HL-60 (cell line): ENCODE data around the gene TGFB3.

Experiments used
- DNase-seq, 2 experiments: peaks; one replicate each; pipeline ENCODE4 v3.0.0-alpha.2; 2010 to 2020; ENCODE audit warnings: low read depth in 1 of 2, low spot score in 1 of 2
- H3K27ac ChIP-seq: fragments of 250-450 bp; sonication (Bioruptor Pico); replicated peaks from 2 replicates; pipeline ENCODE4 v1.5.1; 2020; ENCODE audit warnings: mild to moderate bottlenecking, moderate library complexity
- H3K27me3 ChIP-seq: fragments of 250-450 bp; sonication (Bioruptor Pico); 2 replicates; pipeline ENCODE4 v1.5.1; 2021; ENCODE audit warnings: mild to moderate bottlenecking, moderate library complexity; ENCODE audit not compliant: insufficient read depth, poor library complexity, severe bottlenecking
- H3K4me3 ChIP-seq: replicated peaks from 2 replicates; pipeline ENCODE4 v1.5.1; 2011; ENCODE audit warnings: mild to moderate bottlenecking, control low read depth, low read length; ENCODE audit not compliant: insufficient read depth
- GABPA ChIP-seq: IDR thresholded peaks from 2 replicates; pipeline ENCODE4 v1.6.1; 2012; ENCODE audit warnings: low read depth
- POLR2AphosphoS5 ChIP-seq: IDR thresholded peaks from 2 replicates; pipeline ENCODE4 v1.6.1; 2012; ENCODE audit warnings: low read depth
- SPI1 ChIP-seq: IDR thresholded peaks from 2 replicates; pipeline ENCODE4 v1.6.1; 2012; ENCODE audit warnings: low read depth, mild to moderate bottlenecking, borderline replicate concordance
- TF ChIP-seq, protein P1 (sequence below): IDR thresholded peaks from one replicate; pipeline ENCODE4 v1.5.1; 2011; ENCODE audit warnings: low read length, control low read depth, inconsistent platforms; ENCODE audit not compliant: insufficient read depth
- TF ChIP-seq, protein P2 (sequence below): IDR thresholded peaks from 2 replicates; pipeline ENCODE4 v1.6.1; 2012; ENCODE audit warnings: low read depth; ENCODE audit not compliant: insufficient replicate concordance

The TGFB3 gene

GRCh38 chr14:76022991-76023390 lies 41.2 kb upstream of the TGFB3 start:
- Histone ChIP-seq H3K27me3 (no peaks in the 10 kb centered on the region), H3K4me3 (no peak overlapping the region), H3K27ac (no peak overlapping the region)
- DNase-seq: no peak
- TF ChIP-seq, protein P1, sequence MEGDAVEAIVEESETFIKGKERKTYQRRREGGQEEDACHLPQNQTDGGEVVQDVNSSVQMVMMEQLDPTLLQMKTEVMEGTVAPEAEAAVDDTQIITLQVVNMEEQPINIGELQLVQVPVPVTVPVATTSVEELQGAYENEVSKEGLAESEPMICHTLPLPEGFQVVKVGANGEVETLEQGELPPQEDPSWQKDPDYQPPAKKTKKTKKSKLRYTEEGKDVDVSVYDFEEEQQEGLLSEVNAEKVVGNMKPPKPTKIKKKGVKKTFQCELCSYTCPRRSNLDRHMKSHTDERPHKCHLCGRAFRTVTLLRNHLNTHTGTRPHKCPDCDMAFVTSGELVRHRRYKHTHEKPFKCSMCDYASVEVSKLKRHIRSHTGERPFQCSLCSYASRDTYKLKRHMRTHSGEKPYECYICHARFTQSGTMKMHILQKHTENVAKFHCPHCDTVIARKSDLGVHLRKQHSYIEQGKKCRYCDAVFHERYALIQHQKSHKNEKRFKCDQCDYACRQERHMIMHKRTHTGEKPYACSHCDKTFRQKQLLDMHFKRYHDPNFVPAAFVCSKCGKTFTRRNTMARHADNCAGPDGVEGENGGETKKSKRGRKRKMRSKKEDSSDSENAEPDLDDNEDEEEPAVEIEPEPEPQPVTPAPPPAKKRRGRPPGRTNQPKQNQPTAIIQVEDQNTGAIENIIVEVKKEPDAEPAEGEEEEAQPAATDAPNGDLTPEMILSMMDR: no peak
- TF ChIP-seq, protein P2, sequence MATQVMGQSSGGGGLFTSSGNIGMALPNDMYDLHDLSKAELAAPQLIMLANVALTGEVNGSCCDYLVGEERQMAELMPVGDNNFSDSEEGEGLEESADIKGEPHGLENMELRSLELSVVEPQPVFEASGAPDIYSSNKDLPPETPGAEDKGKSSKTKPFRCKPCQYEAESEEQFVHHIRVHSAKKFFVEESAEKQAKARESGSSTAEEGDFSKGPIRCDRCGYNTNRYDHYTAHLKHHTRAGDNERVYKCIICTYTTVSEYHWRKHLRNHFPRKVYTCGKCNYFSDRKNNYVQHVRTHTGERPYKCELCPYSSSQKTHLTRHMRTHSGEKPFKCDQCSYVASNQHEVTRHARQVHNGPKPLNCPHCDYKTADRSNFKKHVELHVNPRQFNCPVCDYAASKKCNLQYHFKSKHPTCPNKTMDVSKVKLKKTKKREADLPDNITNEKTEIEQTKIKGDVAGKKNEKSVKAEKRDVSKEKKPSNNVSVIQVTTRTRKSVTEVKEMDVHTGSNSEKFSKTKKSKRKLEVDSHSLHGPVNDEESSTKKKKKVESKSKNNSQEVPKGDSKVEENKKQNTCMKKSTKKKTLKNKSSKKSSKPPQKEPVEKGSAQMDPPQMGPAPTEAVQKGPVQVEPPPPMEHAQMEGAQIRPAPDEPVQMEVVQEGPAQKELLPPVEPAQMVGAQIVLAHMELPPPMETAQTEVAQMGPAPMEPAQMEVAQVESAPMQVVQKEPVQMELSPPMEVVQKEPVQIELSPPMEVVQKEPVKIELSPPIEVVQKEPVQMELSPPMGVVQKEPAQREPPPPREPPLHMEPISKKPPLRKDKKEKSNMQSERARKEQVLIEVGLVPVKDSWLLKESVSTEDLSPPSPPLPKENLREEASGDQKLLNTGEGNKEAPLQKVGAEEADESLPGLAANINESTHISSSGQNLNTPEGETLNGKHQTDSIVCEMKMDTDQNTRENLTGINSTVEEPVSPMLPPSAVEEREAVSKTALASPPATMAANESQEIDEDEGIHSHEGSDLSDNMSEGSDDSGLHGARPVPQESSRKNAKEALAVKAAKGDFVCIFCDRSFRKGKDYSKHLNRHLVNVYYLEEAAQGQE: no peak
- no peak for TF ChIP-seq GABPA
- no peak for TF ChIP-seq POLR2AphosphoS5
- no peak for TF ChIP-seq SPI1

DNA sequence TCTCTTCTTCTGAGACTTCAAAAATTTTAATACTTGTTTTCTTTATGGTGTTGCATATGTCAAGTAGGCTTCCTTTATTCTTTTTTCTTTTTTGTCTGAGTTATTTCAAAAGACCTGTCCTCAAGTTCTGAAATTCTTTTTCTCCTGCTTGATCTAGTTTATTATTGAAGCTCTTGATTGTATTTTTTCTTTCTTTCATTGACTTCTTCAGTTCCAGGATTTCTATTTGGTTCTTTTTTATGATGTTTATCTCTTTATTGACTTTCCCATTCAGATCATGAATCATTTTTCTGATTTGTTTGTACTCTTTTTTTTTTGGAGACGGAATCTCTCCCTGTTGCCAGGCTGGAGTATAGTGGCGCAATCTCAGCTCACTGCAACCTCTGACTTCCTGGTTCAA lies 37.9 kb upstream of the TGFB3 start:
- H3K4me3 ChIP-seq: no peak overlapping the region
- no peaks in the 10 kb centered on the region for H3K27me3 ChIP-seq
- no peak for DNase-seq
- TF ChIP-seq, protein P2: no peak
- TF ChIP-seq POLR2AphosphoS5 (no peak), SPI1 (no peak)
- TF ChIP-seq, protein P1: no peak
- no peak overlapping the region for H3K27ac ChIP-seq

DNA sequence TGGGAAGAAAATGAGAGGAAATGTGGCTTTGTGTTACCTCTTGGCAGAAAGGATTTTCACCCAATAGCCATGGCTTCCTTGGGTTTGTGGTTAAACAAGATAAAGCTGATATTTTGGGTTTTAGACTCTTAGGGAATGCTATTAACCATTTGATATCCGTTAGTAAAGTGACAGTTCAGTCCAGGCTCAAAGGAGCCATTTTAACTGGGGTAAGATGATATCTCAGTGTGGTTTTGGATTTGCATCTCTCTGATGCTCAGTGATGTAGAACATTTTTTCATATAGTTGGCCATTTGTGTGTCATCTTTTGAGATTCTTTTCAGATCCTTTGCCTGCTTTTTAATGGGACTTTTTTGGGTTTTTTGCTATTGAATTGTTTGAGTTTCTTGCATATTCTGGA lies 33.9 kb upstream of the TGFB3 start:
- TF ChIP-seq, protein P2: no peak
- no peak for TF ChIP-seq POLR2AphosphoS5
- TF ChIP-seq GABPA: no peak
- TF ChIP-seq SPI1: no peak
- TF ChIP-seq, protein P1: no peak
- no peaks in the 10 kb centered on the region for H3K27me3 ChIP-seq
- DNase-seq: no peak
- no peak overlapping the region for H3K4me3 ChIP-seq
- no peak overlapping the region for H3K27ac ChIP-seq
